ENCODE results near the gene PROX1. TPM values are rescaled to one million over a fixed set of nuclear protein-coding genes. Genes with fewer than 3 reads are reported as not detected.

PROX1 gene
- total and polyA plus RNA-seq, 2 of the 8 experiments (the other 6 are each of a cell fraction or from before 2014, with no cell fraction given) = 0.30 to 2.0 TPM

DNA sequence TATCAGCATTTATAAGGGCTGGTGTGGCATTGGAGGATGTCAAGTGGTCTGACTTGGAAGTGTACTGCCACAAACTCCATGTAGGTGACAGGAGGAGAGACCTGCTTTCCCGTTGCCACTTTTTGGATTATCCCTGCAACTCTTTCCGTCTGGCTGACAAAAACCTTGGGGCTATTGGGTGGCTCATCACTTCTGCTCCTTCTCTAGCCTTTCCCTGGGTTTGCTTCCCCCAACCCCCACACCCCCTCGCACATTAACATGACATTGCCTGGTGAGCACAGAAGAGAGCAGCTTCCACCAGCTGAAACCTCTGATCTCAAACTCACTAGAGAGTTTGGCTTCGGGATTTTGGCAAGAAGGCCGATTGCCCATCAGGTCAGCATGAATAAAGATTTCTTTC is 39.2 kb downstream of the PROX1 start:
- H3K23ac ChIP-seq (ENCODE audit: insufficient read length) = no peak overlapping the region
- peak overlapping the region; percentile 94 for H3K18ac ChIP-seq (ENCODE audit: extremely low read depth, low read length)
- no peak overlapping the region for H3K14ac ChIP-seq (ENCODE audit: insufficient read length)
- no peak overlapping the region for H2AK5ac ChIP-seq (ENCODE audit: low read depth, low read length)
- H2BK15ac ChIP-seq (ENCODE audit: low read length) = no peak overlapping the region
- WGBS, 2 experiments (ENCODE audit: extremely low coverage in 1 of 2, insufficient coverage in 1 of 2, insufficient read length in 1 of 2, insufficient replicate concordance in 2 of 2, low coverage in 1 of 2, low lambda C conversion rate in 2 of 2, missing lambda C conversion rate in 1 of 2) = 20% methylated on average over 5 of the region's 5 CpGs; no CpG with 5 or more reads in 1 of the 2 experiments
- no peaks in the 10 kb centered on the region for H4K20me1 ChIP-seq (replicated peaks in 1 of 2; ENCODE audit: control insufficient read depth in 1 of 2, insufficient read depth in 2 of 2, low read length in 2 of 2)
- H2BK120ac ChIP-seq (replicated peaks; ENCODE audit: low read depth, low read length) = peak overlapping the region; percentile 56
- H2BK5ac ChIP-seq (ENCODE audit: low read depth, low read length) = no peak overlapping the region; the same call in 1 of the 2 replicates
- peak in 1 of 2 experiments; percentile 58 for DNase-seq (ENCODE audit: low read depth in 1 of 2, low spot score in 2 of 2)
- H3K4me2 ChIP-seq (ENCODE audit: insufficient read depth in 1 of 2, low read depth in 2 of 2, low read length in 2 of 2) = peak overlapping the region; percentile 42 to 66
- H4K5ac ChIP-seq (ENCODE audit: insufficient read length, low read depth, low read length) = no peak overlapping the region
- no peaks in the 10 kb centered on the region for H3K23me2 ChIP-seq (ENCODE audit: low read depth, low read length)
- ChIA-PET CTCF (ENCODE audit: partially characterized antibody) (interaction anchor here (0.6 to 1.0 kb wide), 6 partner anchors 10 to 1993 kb away, joined by 3 to 5 read pairs (median 4); no protein-coding TSS in a partner anchor), POLR2A (ENCODE audit: partially characterized antibody) (interaction anchor here (1.8 kb wide), 1 partner anchor 42 kb away, joined by 4 read pairs; no protein-coding TSS in a partner anchor)
- no peaks in the 10 kb centered on the region for H3K79me1 ChIP-seq (ENCODE audit: low read depth, low read length)
- no peaks in the 10 kb centered on the region; a peak in 1 of 8 replicates for H3K36me3 ChIP-seq (ENCODE audit: control insufficient read depth in 2 of 4, insufficient read depth in 4 of 4, low read length in 3 of 4)
- FAIRE-seq = peak; percentile 81
- no peak overlapping the region for H4K8ac ChIP-seq (ENCODE audit: extremely low read depth, insufficient read depth, low read length)
- peak overlapping the region in 1 of 4 experiments; percentile 34; a peak in 1 of 7 replicates for H3K9ac ChIP-seq (replicated peaks in 1 of 4; ENCODE audit: extremely low read depth in 1 of 4, low read depth in 3 of 4, low read length in 3 of 4)
- H3K4me1 ChIP-seq (replicated peaks in 1 of 4; ENCODE audit: control insufficient read depth in 3 of 4, insufficient read depth in 4 of 4, low read length in 3 of 4) = peaks cover 5 to 40% (median 30%) of the 10 kb centered on the region in 4 experiments
- H3K9me3 ChIP-seq (ENCODE audit: insufficient read depth in 2 of 2, low read depth in 1 of 2, low read length in 1 of 2) = no peaks in the 10 kb centered on the region
- H3K27me3 ChIP-seq (replicated peaks in 1 of 4; ENCODE audit: control insufficient read depth in 3 of 4, extremely low read depth in 1 of 4, insufficient read depth in 3 of 4, low read length in 3 of 4) = no peaks in the 10 kb centered on the region
- no peak overlapping the region for H3K4ac ChIP-seq (replicated peaks; ENCODE audit: insufficient read length, low read depth, low read length)
- H4K91ac ChIP-seq (replicated peaks; ENCODE audit: insufficient read length, low read length) = no peak overlapping the region
- H3K79me2 ChIP-seq (ENCODE audit: control insufficient read depth in 1 of 2, insufficient read depth in 2 of 2, low read length in 2 of 2) = no peaks in the 10 kb centered on the region
- H3K56ac ChIP-seq (replicated peaks; ENCODE audit: insufficient read length, low read depth, low read length) = no peak overlapping the region
- no peak overlapping the region for H3K27ac ChIP-seq (ENCODE audit: low read depth, low read length)
- H2AFZ ChIP-seq (ENCODE audit: low read length) = no peak overlapping the region
- peak overlapping the region in 1 of 4 experiments; percentile 36; a peak in 3 of 8 replicates for H3K4me3 ChIP-seq (ENCODE audit: extremely low read depth in 1 of 4, insufficient read depth in 2 of 4, low read depth in 3 of 4, low read length in 4 of 4)
- 0 out of 2 replicates have a peak overlapping the region, but pooled peaks have one; percentile 72 for H2BK12ac ChIP-seq (ENCODE audit: low read depth, low read length)
- peak overlapping the region; percentile 67; the same call in 1 of the 2 replicates for H2BK20ac ChIP-seq (ENCODE audit: low read length)
- no peak for TF ChIP-seq POLR2AphosphoS5 (IDR thresholded peaks at IDR 0.05; ENCODE audit: low read depth, low read length)
- TF ChIP-seq USF2 (IDR thresholded peaks at IDR 0.05; ENCODE audit: low read length) = no peak
- TF ChIP-seq KDM5A (IDR thresholded peaks at IDR 0.05; ENCODE audit: low read length) = no peak
- TF ChIP-seq NANOG (IDR thresholded peaks at IDR 0.05; ENCODE audit: insufficient read depth, low read depth, low read length, poor library complexity, severe bottlenecking) = peak; percentile 21
- TF ChIP-seq, protein P1, sequence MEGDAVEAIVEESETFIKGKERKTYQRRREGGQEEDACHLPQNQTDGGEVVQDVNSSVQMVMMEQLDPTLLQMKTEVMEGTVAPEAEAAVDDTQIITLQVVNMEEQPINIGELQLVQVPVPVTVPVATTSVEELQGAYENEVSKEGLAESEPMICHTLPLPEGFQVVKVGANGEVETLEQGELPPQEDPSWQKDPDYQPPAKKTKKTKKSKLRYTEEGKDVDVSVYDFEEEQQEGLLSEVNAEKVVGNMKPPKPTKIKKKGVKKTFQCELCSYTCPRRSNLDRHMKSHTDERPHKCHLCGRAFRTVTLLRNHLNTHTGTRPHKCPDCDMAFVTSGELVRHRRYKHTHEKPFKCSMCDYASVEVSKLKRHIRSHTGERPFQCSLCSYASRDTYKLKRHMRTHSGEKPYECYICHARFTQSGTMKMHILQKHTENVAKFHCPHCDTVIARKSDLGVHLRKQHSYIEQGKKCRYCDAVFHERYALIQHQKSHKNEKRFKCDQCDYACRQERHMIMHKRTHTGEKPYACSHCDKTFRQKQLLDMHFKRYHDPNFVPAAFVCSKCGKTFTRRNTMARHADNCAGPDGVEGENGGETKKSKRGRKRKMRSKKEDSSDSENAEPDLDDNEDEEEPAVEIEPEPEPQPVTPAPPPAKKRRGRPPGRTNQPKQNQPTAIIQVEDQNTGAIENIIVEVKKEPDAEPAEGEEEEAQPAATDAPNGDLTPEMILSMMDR (IDR thresholded peaks at IDR 0.05; ENCODE audit: control extremely low read depth in 1 of 3, insufficient read depth in 1 of 3, low read depth in 1 of 3, low read length in 3 of 3) = no peak
- peak; percentile 88 for TF ChIP-seq POU5F1 (IDR thresholded peaks at IDR 0.05; ENCODE audit: low read depth, low read length)
- no peak for TF ChIP-seq RNF2 (IDR thresholded peaks at IDR 0.05; ENCODE audit: borderline replicate concordance, low read depth, low read length, missing control alignments, poor library complexity, severe bottlenecking)
- no peak for TF ChIP-seq MAFK (IDR thresholded peaks at IDR 0.05; ENCODE audit: low read depth, low read length)
